ENCODE results near the gene MCCC2. TPM values are rescaled to one million over a fixed set of nuclear protein-coding genes. Genes with fewer than 3 reads are reported as not detected.

The MCCC2 gene
- total and polyA plus RNA-seq, 2 of the 8 experiments (the other 6 are each of a cell fraction or from before 2014, with no cell fraction given) = 71.7 to 86.6 TPM

DNA sequence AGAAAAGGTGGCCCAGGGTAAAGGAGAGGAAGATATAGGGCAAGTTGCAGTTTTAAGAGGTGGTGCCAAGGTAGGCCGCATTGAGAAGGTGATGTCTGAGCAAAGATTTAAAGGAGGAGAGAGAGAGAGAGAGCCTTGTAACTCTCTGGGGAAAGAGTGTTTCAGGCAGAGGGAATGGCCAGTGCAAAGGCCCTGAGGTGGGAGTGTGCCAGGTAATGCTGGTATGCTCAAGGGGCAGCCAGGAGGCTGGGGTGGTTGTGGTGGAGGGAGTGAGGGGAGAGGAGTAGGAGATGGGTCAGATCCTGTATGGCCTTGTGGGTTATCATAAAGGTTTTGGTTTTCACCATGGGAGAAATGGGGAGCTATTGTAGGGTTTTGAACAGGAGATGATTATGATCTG lies 9.9 kb downstream of the MCCC2 start:
- Histone ChIP-seq H2BK120ac (replicated peaks; ENCODE audit: low read depth, low read length) (no peak overlapping the region), H3K4ac (replicated peaks; ENCODE audit: insufficient read length, low read depth, low read length) (no peak overlapping the region), H3K14ac (ENCODE audit: insufficient read length) (no peak overlapping the region), H3K27ac (ENCODE audit: low read depth, low read length) (no peak overlapping the region), H3K79me1 (ENCODE audit: low read depth, low read length) (no peaks in the 10 kb centered on the region), H3K4me3 (ENCODE audit: extremely low read depth in 1 of 4, insufficient read depth in 2 of 4, low read depth in 3 of 4, low read length in 4 of 4) (no peak overlapping the region), H3K56ac (replicated peaks; ENCODE audit: insufficient read length, low read depth, low read length) (no peak overlapping the region), H2BK5ac (ENCODE audit: low read depth, low read length) (no peak overlapping the region), H4K8ac (ENCODE audit: extremely low read depth, insufficient read depth, low read length) (no peak overlapping the region), H3K36me3 (ENCODE audit: control insufficient read depth in 2 of 4, insufficient read depth in 4 of 4, low read length in 3 of 4) (peaks cover 10 to 50% (median 33%) of the 10 kb centered on the region in 4 experiments; a peak in 7 of 8 replicates), H3K9me3 (ENCODE audit: insufficient read depth in 2 of 2, low read depth in 1 of 2, low read length in 1 of 2) (no peaks in the 10 kb centered on the region), H3K23ac (ENCODE audit: insufficient read length) (no peak overlapping the region), H4K91ac (replicated peaks; ENCODE audit: insufficient read length, low read length) (no peak overlapping the region), H3K4me2 (ENCODE audit: insufficient read depth in 1 of 2, low read depth in 2 of 2, low read length in 2 of 2) (no peak overlapping the region), H3K23me2 (ENCODE audit: low read depth, low read length) (no peaks in the 10 kb centered on the region), H2BK20ac (ENCODE audit: low read length) (no peak overlapping the region), H2BK15ac (ENCODE audit: low read length) (no peak overlapping the region), H2AK5ac (ENCODE audit: low read depth, low read length) (no peak overlapping the region), H3K27me3 (replicated peaks in 1 of 4; ENCODE audit: control insufficient read depth in 3 of 4, extremely low read depth in 1 of 4, insufficient read depth in 3 of 4, low read length in 3 of 4) (no peaks in the 10 kb centered on the region), H2BK12ac (ENCODE audit: low read depth, low read length) (no peak overlapping the region), H4K20me1 (replicated peaks in 1 of 2; ENCODE audit: control insufficient read depth in 1 of 2, insufficient read depth in 2 of 2, low read length in 2 of 2) (peaks cover 0 to 5% of the 10 kb centered on the region in 2 experiments), H3K9ac (replicated peaks in 1 of 4; ENCODE audit: extremely low read depth in 1 of 4, low read depth in 3 of 4, low read length in 3 of 4) (no peak overlapping the region), H4K5ac (ENCODE audit: insufficient read length, low read depth, low read length) (no peak overlapping the region), H3K4me1 (replicated peaks in 1 of 4; ENCODE audit: control insufficient read depth in 3 of 4, insufficient read depth in 4 of 4, low read length in 3 of 4) (no peaks in the 10 kb centered on the region), H2AFZ (ENCODE audit: low read length) (no peak overlapping the region), H3K79me2 (ENCODE audit: control insufficient read depth in 1 of 2, insufficient read depth in 2 of 2, low read length in 2 of 2) (peaks cover 0 to 19% of the 10 kb centered on the region in 2 experiments; a peak in 2 of 4 replicates), H3K18ac (ENCODE audit: extremely low read depth, low read length) (no peak overlapping the region)
- 75% methylated on average over 1 of the region's 1 CpG; no CpG with 5 or more reads in 1 of the 2 experiments for WGBS, 2 experiments (ENCODE audit: extremely low coverage in 1 of 2, insufficient coverage in 1 of 2, insufficient read length in 1 of 2, insufficient replicate concordance in 2 of 2, low coverage in 1 of 2, low lambda C conversion rate in 2 of 2, missing lambda C conversion rate in 1 of 2)
- DNase-seq (ENCODE audit: low read depth in 1 of 2, low spot score in 2 of 2) = no peak
- POLR2A ChIA-PET (ENCODE audit: partially characterized antibody) = no interaction called here
- no peak for TF ChIP-seq CTBP2 (IDR thresholded peaks at IDR 0.05; ENCODE audit: borderline replicate concordance, insufficient read depth, insufficient read length, low read length)
- no peak for TF ChIP-seq NRF1 (IDR thresholded peaks at IDR 0.05; ENCODE audit: low read depth, low read length)
- TF ChIP-seq, protein P1, sequence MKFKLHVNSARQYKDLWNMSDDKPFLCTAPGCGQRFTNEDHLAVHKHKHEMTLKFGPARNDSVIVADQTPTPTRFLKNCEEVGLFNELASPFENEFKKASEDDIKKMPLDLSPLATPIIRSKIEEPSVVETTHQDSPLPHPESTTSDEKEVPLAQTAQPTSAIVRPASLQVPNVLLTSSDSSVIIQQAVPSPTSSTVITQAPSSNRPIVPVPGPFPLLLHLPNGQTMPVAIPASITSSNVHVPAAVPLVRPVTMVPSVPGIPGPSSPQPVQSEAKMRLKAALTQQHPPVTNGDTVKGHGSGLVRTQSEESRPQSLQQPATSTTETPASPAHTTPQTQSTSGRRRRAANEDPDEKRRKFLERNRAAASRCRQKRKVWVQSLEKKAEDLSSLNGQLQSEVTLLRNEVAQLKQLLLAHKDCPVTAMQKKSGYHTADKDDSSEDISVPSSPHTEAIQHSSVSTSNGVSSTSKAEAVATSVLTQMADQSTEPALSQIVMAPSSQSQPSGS (IDR thresholded peaks at IDR 0.05; ENCODE audit: low read length) = no peak
- no peak for TF ChIP-seq GABPA (IDR thresholded peaks at IDR 0.05; ENCODE audit: borderline replicate concordance, insufficient read depth, low read length)
- TF ChIP-seq, protein P2, sequence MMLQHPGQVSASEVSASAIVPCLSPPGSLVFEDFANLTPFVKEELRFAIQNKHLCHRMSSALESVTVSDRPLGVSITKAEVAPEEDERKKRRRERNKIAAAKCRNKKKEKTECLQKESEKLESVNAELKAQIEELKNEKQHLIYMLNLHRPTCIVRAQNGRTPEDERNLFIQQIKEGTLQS (IDR thresholded peaks at IDR 0.05; ENCODE audit: insufficient read depth, low read depth, low read length) = no peak
- no peak for TF ChIP-seq SIN3A (conservative IDR thresholded peaks at IDR 0.05 in 1 of 2, IDR thresholded peaks at IDR 0.05 in 1 of 2; ENCODE audit: low read depth in 1 of 2, low read length in 2 of 2)
- TF ChIP-seq RFX5 (IDR thresholded peaks at IDR 0.05; ENCODE audit: borderline replicate concordance, low read depth, low read length) = no peak
- CTCF ChIA-PET (ENCODE audit: partially characterized antibody) = no interaction called here
- no peak for FAIRE-seq

Data from H1 (cell line).